GM11168 (cell line): ENCODE results near the gene KHDRBS2.

Experiments
- in situ Hi-C: fragments of 300-500 bp; cut with MboI; formaldehyde crosslinking; loops from one replicate; pipeline ENCODE4 v1.12.0; 2022; ENCODE audit warnings: low sequenced_read_pairs; ENCODE audit not compliant: unreplicated experiment

KHDRBS2 gene

GRCh38 chr6:61649845-61650244 is 636.2 kb downstream of the KHDRBS2 start:
- in situ Hi-C loops, result no loop called here

DNA sequence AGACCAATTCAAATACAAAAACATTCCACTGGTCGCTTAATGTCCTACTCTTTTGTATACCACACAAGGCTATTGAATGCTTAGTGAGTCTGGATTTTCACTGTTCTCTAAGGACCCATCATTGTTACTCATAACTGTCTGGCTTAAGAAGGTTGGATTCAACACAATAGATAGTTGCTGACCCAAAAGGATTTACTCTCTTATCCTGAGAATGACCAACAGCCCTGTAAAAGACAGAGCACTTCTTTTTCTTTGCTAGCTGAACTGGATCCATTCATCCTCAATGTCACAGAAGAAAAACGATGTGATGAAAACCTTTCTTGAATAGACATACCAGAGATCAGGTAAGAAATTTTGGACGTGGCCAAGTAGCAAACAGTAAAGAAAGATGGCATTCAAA is 645.6 kb downstream of the KHDRBS2 start:
- in situ Hi-C loops, result no loop called here
